Endothelial cell of umbilical vein (primary cell): ENCODE measurements around the gene IRF2BP1. TPM values are rescaled to one million over a fixed set of nuclear protein-coding genes. Genes with fewer than 3 reads are reported as not detected.
A peak's percentile ranks its signal among the peaks of the same experiment; 100 is the strongest.

Source experiments
- BruUV-seq: library from RNA; stranded (reverse); fragments of 400-500 nt; replicated peaks from 2 replicates; lab custom pipeline; 2021; lab: Mats Ljungman, UMichigan
- CTCF ChIA-PET: fragments of 300-600, 350-600 bp; sonication (Branson Sonifier 250); formaldehyde crosslinking; loops from one replicate; lab custom pipeline; 2021; ENCODE audit warnings: antibody characterized with exemption, inconsistent platforms; lab: Charles Lee
- POLR2A ChIA-PET: fragments of 300-600, 350-600 bp; sonication (Branson Sonifier 250); formaldehyde crosslinking; loops from one replicate; lab custom pipeline; 2021; ENCODE audit warnings: antibody characterized with exemption, inconsistent platforms; lab: Charles Lee
- DNase-seq: peaks from one replicate; pipeline ENCODE4 v3.0.0-alpha.2; 2011; ENCODE audit warnings: low read depth, low spot score
- FAIRE-seq: peaks from 2 replicates; lab custom pipeline; 2011; peaks lifted over from hg19 to GRCh38; lab: Jason Lieb, UNC
- H2AFZ ChIP-seq: 2 replicates; pipeline ENCODE4 v1.6.0; 2012; ENCODE audit warnings: low read depth, low read length, control low read depth, inconsistent platforms
- H3K27ac ChIP-seq: 2 replicates; pipeline ENCODE4 v1.5.1; 2011; ENCODE audit warnings: low read depth, mild to moderate bottlenecking, control low read depth, low read length, moderate library complexity; ENCODE audit not compliant: insufficient read depth
- H3K27me3 ChIP-seq, 2 experiments: 2 replicates each; pipeline versions ENCODE4 v1.6.0 to v1.6.1; 2011; ENCODE audit warnings: low read length in 2 of 2, mixed read lengths in 1 of 2; ENCODE audit not compliant: control insufficient read depth in 2 of 2, insufficient read depth in 2 of 2
- H3K36me3 ChIP-seq, 2 experiments: 2 replicates in 1 of 2; 3 replicates in 1 of 2; pipeline ENCODE4 v1.5.1; 2011; ENCODE audit warnings: low read length in 2 of 2, mild to moderate bottlenecking in 1 of 2, moderate library complexity in 1 of 2; ENCODE audit not compliant: control insufficient read depth in 2 of 2, insufficient read depth in 2 of 2; ENCODE audit errors: extremely low read depth in 1 of 2
- H3K4me1 ChIP-seq: 3 replicates; pipeline ENCODE4 v1.5.1; 2011; ENCODE audit warnings: mild to moderate bottlenecking, low read length; ENCODE audit not compliant: control insufficient read depth, insufficient read depth; ENCODE audit errors: extremely low read depth
- H3K4me2 ChIP-seq: 2 replicates; pipeline ENCODE4 v1.6.1; 2011; ENCODE audit warnings: low read length, control low read depth, mixed read lengths; ENCODE audit not compliant: insufficient read depth
- H3K4me3 ChIP-seq, 3 experiments: fragments of 200-600 bp in 1 of 3; sonication (generic), shearing (Covaris generic) in 1 of 3; replicated peaks in 1 of 3; 2 replicates each; pipeline ENCODE4 v1.5.1; 2011 to 2016; ENCODE audit warnings: control low read depth in 3 of 3, low read length in 3 of 3, mild to moderate bottlenecking in 2 of 3, inconsistent platforms in 1 of 3, low read depth in 1 of 3, moderate library complexity in 1 of 3; ENCODE audit not compliant: insufficient read depth in 1 of 3
- H3K79me2 ChIP-seq: 2 replicates; pipeline ENCODE4 v1.6.0; 2012; ENCODE audit warnings: low read length, inconsistent platforms; ENCODE audit not compliant: control insufficient read depth, insufficient read depth
- H3K9ac ChIP-seq: replicated peaks from 2 replicates; pipeline ENCODE3; 2011; ENCODE audit warnings: low read length, control low read depth; ENCODE audit not compliant: insufficient read depth; ENCODE audit errors: extremely low read depth
- H3K9me1 ChIP-seq: replicated peaks from 3 replicates; pipeline ENCODE4 v1.6.0; 2011; ENCODE audit warnings: mild to moderate bottlenecking, low read length; ENCODE audit not compliant: control insufficient read depth, insufficient read depth; ENCODE audit errors: extremely low read depth
- H3K9me3 ChIP-seq: replicated peaks from 2 replicates; pipeline ENCODE4 v1.5.1; 2012; ENCODE audit warnings: low read length, inconsistent platforms; ENCODE audit not compliant: control insufficient read depth, insufficient read depth
- H4K20me1 ChIP-seq: replicated peaks from 2 replicates; pipeline ENCODE3; 2011; ENCODE audit warnings: mild to moderate bottlenecking, low read length; ENCODE audit not compliant: control insufficient read depth, insufficient read depth; ENCODE audit errors: extremely low read depth
- CTCF ChIP-seq, 2 donors: IDR thresholded peaks; 1 replicate in 1 of 2; 2 replicates in 1 of 2; pipeline ENCODE4 v1.5.1; 2011; ENCODE audit warnings: low read length in 2 of 2, mild to moderate bottlenecking in 2 of 2, moderate library complexity in 2 of 2, control low read depth in 1 of 2, inconsistent platforms in 1 of 2, low read depth in 1 of 2; ENCODE audit not compliant: insufficient read depth in 1 of 2; ENCODE audit errors: extremely low read depth in 1 of 2
- POLR2A ChIP-seq: IDR thresholded peaks from 2 replicates; pipeline ENCODE4 v1.6.1; 2012; ENCODE audit warnings: low read depth, mild to moderate bottlenecking, control low read depth, low read length
- POLR2AphosphoS5 ChIP-seq: IDR thresholded peaks from 2 replicates; pipeline ENCODE4 v1.6.1; 2012; ENCODE audit warnings: low read depth, mild to moderate bottlenecking, control low read depth, low read length, moderate library complexity; ENCODE audit not compliant: insufficient read depth
- dilution Hi-C: fragments of 300-500 bp; cut with MboI; formaldehyde crosslinking; loops from one replicate; pipeline ENCODE4 v1.15.0; 2019; ENCODE audit warnings: low sequenced_read_pairs; ENCODE audit not compliant: extremely low pct_ligation_motif_present
- intact Hi-C: fragments of 100-400 bp; cut with micrococcal nuclease; formaldehyde crosslinking; loops from one replicate; pipeline ENCODE4 v1.10.0; 2022
- polyA plus RNA-seq, 4 experiments: library from polyadenylated mRNA; depleted of rRNA in 3 of 4; stranded (reverse) in 3 of 4; unstranded in 1 of 4; fragments of >200 nt; gene quantifications; 2 replicates each; pipeline versions ENCODE4 v1.2.1 to v1.2.3, GENCODE V29; 2011 to 2012; ENCODE audit warnings: missing spikeins in 1 of 4
- total RNA-seq: library from RNA; stranded (reverse); gene quantifications from 2 replicates; pipeline ENCODE4 v1.2.3, GENCODE V29; 2021

Gene IRF2BP1
- total and polyA plus RNA-seq, 2 donors (not counting 3 experiments of a cell fraction or from before 2014, with no cell fraction given): 12.3 to 17.5 TPM

- H3K4me3 ChIP-seq: peak overlapping the region; percentile 48 to 94 (median 57)
- POLR2A ChIA-PET: interaction anchor here (0.6 to 1.4 kb wide), 6 partner anchors 15 to 124 kb away, joined by 3 to 6 read pairs (median 3); partner anchors contain the start of genes FOXA3 and MYPOP
- no peak for TF ChIP-seq CTCF (IDR thresholded peaks at IDR 0.05; ENCODE audit: extremely low read depth in 1 of 2, insufficient read depth in 1 of 2, low read depth in 1 of 2, low read length in 2 of 2)
- peak; percentile 83 for TF ChIP-seq POLR2A
- peak; percentile 60 for TF ChIP-seq POLR2AphosphoS5
- BruUV-seq: no TSS peak
- dilution Hi-C loops (no loop called here), intact Hi-C loops (loop anchor here (1.0 kb wide), 2 partner anchors 16 to 41 kb away; partner anchors contain the start of gene MYPOP)
- peak overlapping the region; percentile 74 for H3K4me2 ChIP-seq
- CTCF ChIA-PET: interaction anchor here (0.6 to 3.3 kb wide), 9 partner anchors 11 to 401 kb away, joined by 3 to 21 read pairs (median 3); partner anchors contain the start of genes FOXA3 and SYMPK
- H3K79me2 ChIP-seq: peaks cover 3% of the 10 kb centered on the region
- no peaks in the 10 kb centered on the region for H3K9me3 ChIP-seq
- H2AFZ ChIP-seq: peak overlapping the region; percentile 80
- no peaks in the 10 kb centered on the region for H3K27me3 ChIP-seq
- H3K9ac ChIP-seq: peak overlapping the region; percentile 81
- no peaks in the 10 kb centered on the region for H4K20me1 ChIP-seq
- DNase-seq (peak; percentile 92), FAIRE-seq (peak; percentile 96)
- peaks cover 10% of the 10 kb centered on the region for H3K4me1 ChIP-seq
- peak overlapping the region; percentile 80 for H3K27ac ChIP-seq
- no peaks in the 10 kb centered on the region for H3K36me3 ChIP-seq
- H3K9me1 ChIP-seq: no peaks in the 10 kb centered on the region
Measured at GRCh38 chr19:45886427-45887199, 672 bp upstream of the IRF2BP1 start.
